ENCODE measurements around the gene AKAP1. TPM values are rescaled to one million over a fixed set of nuclear protein-coding genes. Genes with fewer than 3 reads are reported as not detected.

The AKAP1 gene
- total and polyA plus RNA-seq, 4 donors: 31.3 to 58.5 (median 39.8) TPM

GRCh38 chr17:57138030-57138911, 53.2 kb downstream of the AKAP1 start:
- WGBS: 90% methylated on average over 17 of the region's 17 CpGs
- Histone ChIP-seq H3K4me3 (ENCODE audit: low read depth in 1 of 3, low read length in 3 of 3) (no peak overlapping the region), H3K9me3 (ENCODE audit: control insufficient read depth in 4 of 4, low read length in 3 of 4) (no peaks in the 10 kb centered on the region), H3K27me3 (ENCODE audit: control insufficient read depth in 4 of 4, insufficient read depth in 4 of 4, low read length in 3 of 4) (no peaks in the 10 kb centered on the region), H3K9ac (ENCODE audit: low read depth in 1 of 2, low read length in 2 of 2) (no peak overlapping the region), H3K27ac (ENCODE audit: low read depth in 1 of 2, low read length in 2 of 2) (no peak overlapping the region), H3K4me1 (ENCODE audit: control insufficient read depth in 4 of 4, insufficient read depth in 4 of 4, low read length in 3 of 4) (no peaks in the 10 kb centered on the region), H3K36me3 (ENCODE audit: control insufficient read depth in 4 of 4, insufficient read depth in 3 of 4, low read depth in 1 of 4, low read length in 3 of 4) (no peaks in the 10 kb centered on the region)
- DNase-seq (ENCODE audit: low spot score): no peak
- TF ChIP-seq ATF3 (IDR thresholded peaks at IDR 0.05) (no peak), JUND (IDR thresholded peaks at IDR 0.05) (no peak), ZBTB33 (IDR thresholded peaks at IDR 0.05) (no peak), REST (IDR thresholded peaks at IDR 0.05) (no peak), NR2F2 (IDR thresholded peaks at IDR 0.05) (no peak), FOXA1 (IDR thresholded peaks at IDR 0.05) (no peak), HNF4G (IDR thresholded peaks at IDR 0.05) (no peak), HNF4A (conservative IDR thresholded peaks at IDR 0.05) (no peak), RXRA (IDR thresholded peaks at IDR 0.05) (no peak), SP1 (IDR thresholded peaks at IDR 0.05) (no peak), RAD21 (IDR thresholded peaks at IDR 0.05) (no peak), GABPA (IDR thresholded peaks at IDR 0.05 in 1 of 2, conservative IDR thresholded peaks at IDR 0.05 in 1 of 2) (no peak), TAF1 (conservative IDR thresholded peaks at IDR 0.05) (no peak)

GRCh38 chr17:57138956-57139576, 54.0 kb downstream of the AKAP1 start:
- no peak for DNase-seq (ENCODE audit: low spot score)
- no peaks in the 10 kb centered on the region for H3K4me1 ChIP-seq (ENCODE audit: control insufficient read depth in 4 of 4, insufficient read depth in 4 of 4, low read length in 3 of 4)
- 83% methylated on average over 6 of the region's 6 CpGs for WGBS
- no peak overlapping the region for H3K27ac ChIP-seq (ENCODE audit: low read depth in 1 of 2, low read length in 2 of 2)
- no peaks in the 10 kb centered on the region for H3K9me3 ChIP-seq (ENCODE audit: control insufficient read depth in 4 of 4, low read length in 3 of 4)
- TF ChIP-seq FOXA1 (IDR thresholded peaks at IDR 0.05) (no peak), ZBTB33 (IDR thresholded peaks at IDR 0.05) (no peak), TAF1 (conservative IDR thresholded peaks at IDR 0.05) (no peak)
- H3K27me3 ChIP-seq (ENCODE audit: control insufficient read depth in 4 of 4, insufficient read depth in 4 of 4, low read length in 3 of 4): no peaks in the 10 kb centered on the region
- no peak overlapping the region for H3K4me3 ChIP-seq (ENCODE audit: low read depth in 1 of 3, low read length in 3 of 3)
- no peaks in the 10 kb centered on the region for H3K36me3 ChIP-seq (ENCODE audit: control insufficient read depth in 4 of 4, insufficient read depth in 3 of 4, low read depth in 1 of 4, low read length in 3 of 4)
- no peak overlapping the region for H3K9ac ChIP-seq (ENCODE audit: low read depth in 1 of 2, low read length in 2 of 2)
